GM21367 (cell line): ENCODE results near the gene GJB3.
"Not testable (repeated sequence)": the region's sequence is repeated elsewhere in the genome, so short reads cannot be mapped to it uniquely, and the experiment has no call there.

Experiments used
- ATAC-seq: cut with Tn5 transposase; IDR thresholded peaks from one replicate; pipeline ENCODE4 v1.9.1; 2021; ENCODE audit not compliant: unreplicated experiment

Gene GJB3

GRCh38 chr1:34785231-34785874 is 4.3 kb downstream of the GJB3 start:
- ATAC-seq, result no peak

- ATAC-seq, result no peak
Measured at GRCh38 chr1:34785875-34786470, 5.0 kb downstream of the GJB3 start.

GRCh38 chr1:34786521-34787325 is 5.7 kb downstream of the GJB3 start:
- ATAC-seq, result no peak

- no peak for ATAC-seq
Measured at GRCh38 chr1:34787461-34788420, 6.7 kb downstream of the GJB3 start.

- no peak for ATAC-seq
Measured at GRCh38 chr1:34790985-34791384, 10.0 kb downstream of the GJB3 start.

GRCh38 chr1:34792424-34792823 is 11.4 kb downstream of the GJB3 start:
- ATAC-seq, result no peak

- ATAC-seq, result no peak
Measured at GRCh38 chr1:34792868-34793727, 12.1 kb downstream of the GJB3 start, which contains the start of gene GJA4. GJA4 (plus strand) TSS chr1:34792999; CDS start chr1:34794214, 1,215 bp downstream.

GRCh38 chr1:34794001-34794789 is 13.2 kb downstream of the GJB3 start:
- no peak for ATAC-seq

- no peak for ATAC-seq
Measured at GRCh38 chr1:34794790-34795180, 13.8 kb downstream of the GJB3 start.

- no peak for ATAC-seq
Measured at GRCh38 chr1:34795916-34796315, 14.9 kb downstream of the GJB3 start.

GRCh38 chr1:34796990-34797389 is 16.0 kb downstream of the GJB3 start:
- ATAC-seq, result no peak

- no peak for ATAC-seq
Measured at GRCh38 chr1:34800214-34800613, 19.2 kb downstream of the GJB3 start.

- no peak for ATAC-seq
Measured at GRCh38 chr1:34803770-34804169, 22.8 kb downstream of the GJB3 start.

- no peak for ATAC-seq
Measured at GRCh38 chr1:34806396-34806795, 25.4 kb downstream of the GJB3 start.

- no peak for ATAC-seq
Measured at GRCh38 chr1:34808051-34808810, 27.2 kb downstream of the GJB3 start.

- ATAC-seq, result not testable (repeated sequence)
Measured at GRCh38 chr1:34810781-34811180, 29.8 kb downstream of the GJB3 start.

- no peak for ATAC-seq
Measured at GRCh38 chr1:34816332-34816731, 35.3 kb downstream of the GJB3 start.

GRCh38 chr1:34816778-34817177 is 35.8 kb downstream of the GJB3 start:
- ATAC-seq, result no peak
